Measurements from ENCODE around the gene GLB1L3.

DNA sequence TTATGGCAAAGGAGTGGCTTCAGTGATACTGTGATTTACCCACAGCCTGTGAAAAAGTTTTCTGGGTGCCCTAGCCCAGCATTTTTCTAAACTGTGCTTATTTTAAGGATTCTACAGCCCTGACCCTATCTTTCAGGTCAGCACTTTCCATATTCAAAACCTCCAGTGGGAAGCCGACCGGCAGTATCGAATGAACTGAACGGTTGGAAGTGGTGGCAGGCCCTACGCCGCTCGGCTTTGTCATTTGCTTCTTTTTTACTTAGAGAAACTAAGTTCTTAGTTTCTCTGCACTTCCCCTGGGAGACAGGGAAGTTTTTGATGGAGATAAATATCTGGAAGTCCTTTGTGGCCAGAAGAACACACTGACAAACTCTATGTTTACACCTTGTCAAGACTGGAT is 56.6 kb downstream of the GLB1L3 start:
- TF ChIP-seq, protein P1, sequence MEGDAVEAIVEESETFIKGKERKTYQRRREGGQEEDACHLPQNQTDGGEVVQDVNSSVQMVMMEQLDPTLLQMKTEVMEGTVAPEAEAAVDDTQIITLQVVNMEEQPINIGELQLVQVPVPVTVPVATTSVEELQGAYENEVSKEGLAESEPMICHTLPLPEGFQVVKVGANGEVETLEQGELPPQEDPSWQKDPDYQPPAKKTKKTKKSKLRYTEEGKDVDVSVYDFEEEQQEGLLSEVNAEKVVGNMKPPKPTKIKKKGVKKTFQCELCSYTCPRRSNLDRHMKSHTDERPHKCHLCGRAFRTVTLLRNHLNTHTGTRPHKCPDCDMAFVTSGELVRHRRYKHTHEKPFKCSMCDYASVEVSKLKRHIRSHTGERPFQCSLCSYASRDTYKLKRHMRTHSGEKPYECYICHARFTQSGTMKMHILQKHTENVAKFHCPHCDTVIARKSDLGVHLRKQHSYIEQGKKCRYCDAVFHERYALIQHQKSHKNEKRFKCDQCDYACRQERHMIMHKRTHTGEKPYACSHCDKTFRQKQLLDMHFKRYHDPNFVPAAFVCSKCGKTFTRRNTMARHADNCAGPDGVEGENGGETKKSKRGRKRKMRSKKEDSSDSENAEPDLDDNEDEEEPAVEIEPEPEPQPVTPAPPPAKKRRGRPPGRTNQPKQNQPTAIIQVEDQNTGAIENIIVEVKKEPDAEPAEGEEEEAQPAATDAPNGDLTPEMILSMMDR (conservative IDR thresholded peaks at IDR 0.05; ENCODE audit: low read depth, low read length) = no peak
- no peak for TF ChIP-seq EZH2 (IDR thresholded peaks at IDR 0.05; ENCODE audit: borderline replicate concordance, low read depth, low read length, poor library complexity, severe bottlenecking)
